OCI-LY7 (cell line): ENCODE results near the gene ADAM20. TPM values are rescaled to one million over a fixed set of nuclear protein-coding genes. Genes with fewer than 3 reads are reported as not detected.

Experiments used
- BruUV-seq: library from RNA; stranded (reverse); fragments of 400-500 nt; replicated peaks from 2 replicates; lab custom pipeline; 2021; lab: Mats Ljungman, UMichigan
- CTCF ChIA-PET: fragments of 300-600 bp; sonication (Branson Sonifier 250); formaldehyde crosslinking; loops from one replicate; lab custom pipeline; 2022; ENCODE audit warnings: antibody characterized with exemption; ENCODE audit not compliant: unreplicated experiment; lab: Charles Lee
- POLR2A ChIA-PET: fragments of 300-600 bp; sonication (Branson Sonifier 250); formaldehyde crosslinking; loops from one replicate; lab custom pipeline; 2022; ENCODE audit warnings: antibody characterized with exemption; lab: Charles Lee
- DNase-seq: peaks from one replicate; pipeline ENCODE4 v3.0.0-alpha.2; 2015; ENCODE audit warnings: low spot score
- H2AFZ ChIP-seq: fragments of 200-600 bp; sonication (generic), shearing (Covaris generic); 2 replicates; pipeline ENCODE4 v1.6.1; 2014; ENCODE audit warnings: mild to moderate bottlenecking, antibody characterized with exemption, low read length, moderate library complexity
- H3K27ac ChIP-seq: fragments of 200-600 bp; sonication (generic); 2 replicates; pipeline ENCODE4 v1.5.1; 2014; ENCODE audit warnings: mixed run types, low read depth, mild to moderate bottlenecking, moderate library complexity, low read length, inconsistent platforms; ENCODE audit not compliant: poor library complexity, severe bottlenecking
- H3K36me3 ChIP-seq: fragments of 200-600 bp; sonication (generic); 2 replicates; pipeline ENCODE4 v1.6.1; 2014; ENCODE audit warnings: mild to moderate bottlenecking, antibody characterized with exemption, low read length, moderate library complexity, mixed read lengths; ENCODE audit not compliant: insufficient read depth
- H3K4me1 ChIP-seq: fragments of 200-600 bp; sonication (generic); 2 replicates; pipeline ENCODE4 v1.5.1; 2014; ENCODE audit warnings: mild to moderate bottlenecking, low read length; ENCODE audit not compliant: insufficient read depth, poor library complexity, severe bottlenecking
- H3K4me2 ChIP-seq: fragments of 200-600 bp; sonication (generic); 2 replicates; pipeline ENCODE4 v1.6.1; 2014; ENCODE audit warnings: mild to moderate bottlenecking, low read length
- H3K4me3 ChIP-seq: fragments of 200-600 bp; sonication (generic); 2 replicates; pipeline ENCODE4 v1.5.1; 2014; ENCODE audit warnings: mild to moderate bottlenecking, low read depth, low read length; ENCODE audit not compliant: poor library complexity, severe bottlenecking
- H3K79me2 ChIP-seq: fragments of 200-600 bp; sonication (generic); 2 replicates; pipeline ENCODE4 v1.6.1; 2016; ENCODE audit warnings: low read depth, mild to moderate bottlenecking, low read length, moderate library complexity, mixed read lengths; ENCODE audit not compliant: insufficient read depth
- H3K9me2 ChIP-seq: fragments of 200-600 bp; sonication (generic); 2 replicates; pipeline ENCODE4 v1.6.1; 2016; ENCODE audit warnings: mild to moderate bottlenecking, low read length, mixed read lengths; ENCODE audit not compliant: insufficient read depth
- H3K9me3 ChIP-seq: fragments of 200-600 bp; sonication (generic); 2 replicates; pipeline ENCODE4 v1.6.1; 2014; ENCODE audit warnings: mild to moderate bottlenecking, mixed run types, low read length, mixed read lengths
- H4K20me1 ChIP-seq: fragments of 200-600 bp; sonication (generic); 2 replicates; pipeline ENCODE4 v1.6.1; 2014; ENCODE audit warnings: mild to moderate bottlenecking, antibody characterized with exemption, low read length, moderate library complexity, mixed read lengths; ENCODE audit not compliant: insufficient read depth
- CTCF ChIP-seq: fragments of 200-600 bp; sonication (generic); conservative IDR thresholded peaks from 2 replicates; pipeline ENCODE4 v1.5.1; 2014; ENCODE audit warnings: mild to moderate bottlenecking, antibody characterized with exemption, low read length, moderate library complexity, mixed read lengths
- EZH2phosphoT487 ChIP-seq: fragments of 200-600 bp; sonication (generic); IDR thresholded peaks from 2 replicates; pipeline ENCODE4 v1.6.1; 2018; ENCODE audit warnings: low read depth, borderline replicate concordance, mild to moderate bottlenecking, mixed run types, antibody characterized with exemption, low read length, moderate library complexity, mixed read lengths
- intact Hi-C: fragments of 100-400 bp; cut with micrococcal nuclease; formaldehyde crosslinking; loops from one replicate; pipeline ENCODE4 v1.10.0; 2022; ENCODE audit not compliant: unreplicated experiment
- total RNA-seq, 2 experiments: library from RNA; depleted of rRNA in 1 of 2; stranded (reverse); fragments of >200 nt in 1 of 2; shearing (Covaris generic) in 1 of 2; gene quantifications; 2 replicates each; pipeline ENCODE4 v1.2.3, GENCODE V29; 2014 to 2022

Gene ADAM20
- total RNA-seq, 2 experiments from 2014 or later = 0.23 to 0.88 TPM

DNA sequence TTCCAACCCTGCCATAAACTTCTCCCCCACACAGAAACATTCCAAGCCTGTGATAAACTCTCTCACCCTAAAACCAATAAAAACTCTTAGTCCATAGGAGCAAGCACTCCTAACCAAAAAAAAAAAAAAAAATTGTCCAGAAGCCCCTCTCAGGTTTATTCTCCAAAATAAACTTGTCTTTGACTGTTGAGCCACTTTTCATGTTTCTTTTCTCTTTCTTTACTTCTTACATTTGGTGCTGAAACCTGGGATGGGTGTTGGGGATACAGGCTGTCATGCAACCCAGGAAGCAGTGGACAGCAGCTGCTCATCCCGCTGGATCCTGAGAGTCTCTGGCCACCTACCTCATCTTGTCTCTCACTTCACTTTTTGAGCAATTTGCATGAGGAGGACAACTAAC is 2.0 kb upstream of the ADAM20 start:
- H3K9me2 ChIP-seq = no peaks in the 10 kb centered on the region
- no TSS peak for BruUV-seq
- TF ChIP-seq EZH2phosphoT487 (no peak), CTCF (no peak)

DNA sequence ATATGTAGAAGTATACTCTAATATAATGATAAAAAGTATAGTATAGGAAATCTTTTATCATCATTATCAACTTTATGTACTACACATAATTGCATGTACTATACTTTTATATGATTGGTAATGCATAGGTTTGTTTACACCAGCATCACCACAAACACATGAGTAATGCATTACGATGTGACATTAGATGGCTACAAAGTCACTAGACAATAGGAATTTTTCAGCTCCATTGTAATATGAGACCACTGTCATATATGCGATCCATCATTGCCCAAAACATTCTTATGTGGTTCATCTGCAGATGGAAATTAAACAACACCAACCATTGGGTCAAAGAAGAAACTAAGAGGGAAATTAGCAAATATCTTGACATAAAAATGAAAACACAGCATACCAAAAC is 4.4 kb downstream of the ADAM20 start:
- intact Hi-C loops = no loop called here
- no peak for DNase-seq
- ChIA-PET POLR2A (no interaction called here), CTCF (no interaction called here)
- Histone ChIP-seq H3K4me1 (no peaks in the 10 kb centered on the region), H3K79me2 (no peaks in the 10 kb centered on the region), H3K4me2 (no peak overlapping the region), H3K27ac (no peak overlapping the region), H2AFZ (no peak overlapping the region), H3K9me2 (no peaks in the 10 kb centered on the region), H4K20me1 (no peaks in the 10 kb centered on the region), H3K9me3 (no peaks in the 10 kb centered on the region), H3K4me3 (no peak overlapping the region), H3K36me3 (no peaks in the 10 kb centered on the region)
- no TSS peak for BruUV-seq
- TF ChIP-seq EZH2phosphoT487 (no peak), CTCF (no peak)

More for the DNA sequence above, 2.0 kb upstream of the ADAM20 start:
- CTCF ChIA-PET = no interaction called here
- H3K79me2 ChIP-seq = no peaks in the 10 kb centered on the region
- H3K9me3 ChIP-seq = no peaks in the 10 kb centered on the region
- POLR2A ChIA-PET = no interaction called here
- no peaks in the 10 kb centered on the region for H3K36me3 ChIP-seq
- no peak overlapping the region for H3K27ac ChIP-seq
- no peaks in the 10 kb centered on the region for H4K20me1 ChIP-seq
- no peak overlapping the region for H3K4me3 ChIP-seq
- intact Hi-C loops = no loop called here
- H3K4me1 ChIP-seq = no peaks in the 10 kb centered on the region
- no peak overlapping the region for H3K4me2 ChIP-seq
- DNase-seq = no peak
- no peak overlapping the region for H2AFZ ChIP-seq

DNA sequence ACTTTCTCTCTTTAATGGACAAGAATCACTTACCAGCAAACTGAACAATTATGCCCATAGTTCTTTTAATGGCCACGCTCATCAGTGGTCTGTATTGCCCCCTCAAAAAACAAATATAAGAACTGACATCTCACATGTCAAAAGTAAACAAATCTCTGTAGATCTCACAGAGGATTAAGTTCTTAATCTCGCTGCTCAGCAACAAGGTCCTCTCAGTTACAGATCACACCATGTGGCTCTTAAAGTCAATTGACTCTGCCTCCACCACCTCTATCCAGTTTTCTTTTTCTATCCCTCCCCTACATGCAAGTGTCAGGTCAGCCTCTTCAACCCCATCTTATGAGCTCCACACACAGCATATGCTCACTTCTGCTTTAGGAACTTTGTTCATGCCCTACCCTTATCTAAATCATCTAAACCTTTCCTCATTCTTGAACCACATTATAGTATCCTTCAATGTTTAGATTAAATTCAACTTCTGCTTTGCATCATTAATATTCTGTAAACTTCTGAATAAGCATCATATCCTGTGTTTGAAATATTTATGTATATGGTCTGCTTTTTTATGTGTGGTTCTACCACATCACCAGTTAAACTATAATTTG is 7.2 kb downstream of the ADAM20 start:
- no TSS peak for BruUV-seq
- POLR2A ChIA-PET = no interaction called here
- TF ChIP-seq CTCF = no peak
- no peak for TF ChIP-seq EZH2phosphoT487

More for the DNA sequence above, 7.2 kb downstream of the ADAM20 start:
- Histone ChIP-seq H3K27ac (no peak overlapping the region), H4K20me1 (no peaks in the 10 kb centered on the region), H3K36me3 (no peaks in the 10 kb centered on the region), H2AFZ (no peak overlapping the region), H3K4me3 (no peak overlapping the region), H3K4me2 (no peak overlapping the region), H3K79me2 (no peaks in the 10 kb centered on the region), H3K9me2 (no peaks in the 10 kb centered on the region), H3K9me3 (no peaks in the 10 kb centered on the region), H3K4me1 (no peaks in the 10 kb centered on the region)
- DNase-seq = no peak
- CTCF ChIA-PET = no interaction called here
- intact Hi-C loops = no loop called here
